WI38 (cell line): ENCODE data around the gene FAU.

ENCODE experiments used
- H3K4me3 ChIP-seq: 2 replicates; pipeline ENCODE4 v1.5.1; 2011; ENCODE audit warnings: low read depth, mild to moderate bottlenecking, control low read depth, low read length
- TF ChIP-seq, protein P1 (sequence below): IDR thresholded peaks from 2 replicates; pipeline ENCODE4 v1.5.1; 2012; ENCODE audit warnings: low read depth, mild to moderate bottlenecking, control low read depth, low read length

The FAU gene

DNA sequence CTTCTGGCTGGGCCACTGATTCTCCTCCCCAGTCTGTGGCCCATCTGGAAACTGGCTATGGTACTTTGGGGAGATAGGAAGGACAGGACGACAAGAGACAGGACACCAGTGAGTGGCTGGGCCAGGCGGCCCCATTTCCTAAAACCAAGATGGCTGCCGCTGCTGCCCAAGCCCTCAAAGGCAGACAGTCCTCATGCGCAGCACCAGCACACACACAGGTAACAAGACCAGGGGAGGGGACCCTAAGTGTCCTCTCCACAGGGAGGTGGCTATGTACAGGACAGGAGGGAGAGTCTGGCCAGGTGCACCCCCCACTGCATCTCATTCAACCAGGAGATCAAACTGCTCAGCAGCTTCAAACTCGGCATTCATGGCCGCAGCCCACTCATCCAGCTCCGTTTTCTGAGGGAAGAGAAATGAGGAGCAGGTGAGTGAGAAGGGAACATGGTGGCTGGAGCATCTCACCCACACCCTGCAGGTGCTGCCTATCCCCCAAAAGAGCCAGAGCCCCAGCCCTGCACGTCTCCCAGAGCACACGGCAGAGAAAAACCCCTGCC is 43.1 kb downstream of the FAU start:
- H3K4me3 ChIP-seq, result no peak overlapping the region
- TF ChIP-seq, protein P1, sequence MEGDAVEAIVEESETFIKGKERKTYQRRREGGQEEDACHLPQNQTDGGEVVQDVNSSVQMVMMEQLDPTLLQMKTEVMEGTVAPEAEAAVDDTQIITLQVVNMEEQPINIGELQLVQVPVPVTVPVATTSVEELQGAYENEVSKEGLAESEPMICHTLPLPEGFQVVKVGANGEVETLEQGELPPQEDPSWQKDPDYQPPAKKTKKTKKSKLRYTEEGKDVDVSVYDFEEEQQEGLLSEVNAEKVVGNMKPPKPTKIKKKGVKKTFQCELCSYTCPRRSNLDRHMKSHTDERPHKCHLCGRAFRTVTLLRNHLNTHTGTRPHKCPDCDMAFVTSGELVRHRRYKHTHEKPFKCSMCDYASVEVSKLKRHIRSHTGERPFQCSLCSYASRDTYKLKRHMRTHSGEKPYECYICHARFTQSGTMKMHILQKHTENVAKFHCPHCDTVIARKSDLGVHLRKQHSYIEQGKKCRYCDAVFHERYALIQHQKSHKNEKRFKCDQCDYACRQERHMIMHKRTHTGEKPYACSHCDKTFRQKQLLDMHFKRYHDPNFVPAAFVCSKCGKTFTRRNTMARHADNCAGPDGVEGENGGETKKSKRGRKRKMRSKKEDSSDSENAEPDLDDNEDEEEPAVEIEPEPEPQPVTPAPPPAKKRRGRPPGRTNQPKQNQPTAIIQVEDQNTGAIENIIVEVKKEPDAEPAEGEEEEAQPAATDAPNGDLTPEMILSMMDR, result no peak

GRCh38 chr11:65078151-65078550 is 43.8 kb downstream of the FAU start:
- TF ChIP-seq, protein P1, result peak; percentile 48

GRCh38 chr11:65077451-65077850 is 44.5 kb downstream of the FAU start:
- TF ChIP-seq, protein P1, result no peak
- H3K4me3 ChIP-seq, result no peak overlapping the region

More at GRCh38 chr11:65078151-65078550, 43.8 kb downstream of the FAU start:
- no peak overlapping the region for H3K4me3 ChIP-seq

GRCh38 chr11:65072631-65072966 is 49.3 kb downstream of the FAU start:
- H3K4me3 ChIP-seq, result no peak overlapping the region
- TF ChIP-seq, protein P1, result no peak

DNA sequence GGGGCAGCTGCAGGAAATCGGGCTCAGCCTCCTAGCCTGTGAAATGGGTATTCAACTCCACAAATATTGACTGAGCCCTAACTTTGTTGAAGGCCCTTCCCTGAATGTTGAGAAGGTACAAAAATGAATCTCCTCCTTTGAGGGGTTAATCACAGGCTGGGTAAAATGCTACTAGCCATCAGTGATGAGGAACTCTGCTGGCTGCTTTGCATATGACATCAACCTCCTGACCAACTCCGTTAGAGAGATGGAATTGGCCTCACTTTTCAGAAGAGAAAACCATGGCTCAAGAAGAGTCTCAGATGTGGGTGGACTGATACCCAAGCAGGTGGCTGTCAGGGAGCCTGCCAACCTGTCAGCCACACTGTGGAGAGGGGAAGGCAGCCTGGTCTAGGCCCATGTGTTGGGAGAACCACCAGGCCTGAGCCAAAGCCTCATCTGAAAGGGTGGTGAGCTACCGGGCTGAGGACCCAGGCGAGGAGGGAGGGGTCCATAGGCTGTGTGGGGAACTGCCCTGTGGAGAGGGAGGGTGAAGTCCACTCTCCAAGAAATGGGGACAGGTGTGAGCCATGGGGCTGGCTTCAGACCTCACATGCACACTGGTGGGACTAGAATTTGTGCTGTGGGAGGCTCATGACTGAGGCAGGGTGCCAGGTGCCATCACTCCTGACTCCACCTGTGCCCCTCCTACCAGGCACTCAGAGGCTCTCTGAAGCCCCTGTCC is 49.9 kb downstream of the FAU start:
- no peak overlapping the region for H3K4me3 ChIP-seq
- TF ChIP-seq, protein P1, result no peak
